Heart right ventricle (tissue), 16 donors: ENCODE results near the gene HOXA10. TPM values are rescaled to one million over a fixed set of nuclear protein-coding genes. Genes with fewer than 3 reads are reported as not detected.
A peak's percentile ranks its signal among the peaks of the same experiment; 100 is the strongest.

Experiments used
- ATAC-seq, 8 donors: fragments of 200-7000 bp; cut with Tn5 transposase; one replicate each; pipeline ENCODE4 v1.9.1; 2020; ENCODE audit warnings: mild to moderate bottlenecking in 8 of 8, moderate library complexity in 8 of 8, moderate number of reproducible peaks in 1 of 8
- DNase-seq, 2 donors: peaks; one replicate each; pipeline ENCODE4 v3.0.0-alpha.2; 2020
- H3K27ac ChIP-seq, 10 donors: fragments of 200-600 bp; sonication (generic) in 2 of 10; one replicate each; pipeline versions ENCODE4 v1.5.0 to v1.8.0; 2020 to 2022; ENCODE audit warnings: mild to moderate bottlenecking in 3 of 10
- H3K27me3 ChIP-seq, 7 donors: fragments of 200-600 bp; one replicate each; pipeline ENCODE4 v1.8.0; 2021 to 2022; ENCODE audit warnings: mild to moderate bottlenecking in 2 of 7
- H3K36me3 ChIP-seq, 9 donors: fragments of 200-600 bp; sonication (generic) in 1 of 9; one replicate each; pipeline versions ENCODE4 v1.5.0 to v1.8.0; 2020 to 2022; ENCODE audit warnings: mild to moderate bottlenecking in 2 of 9
- H3K4me1 ChIP-seq, 9 donors: fragments of 200-600 bp; sonication (generic) in 1 of 9; one replicate each; pipeline versions ENCODE4 v1.5.0 to v1.8.0; 2020 to 2022; ENCODE audit warnings: mild to moderate bottlenecking in 4 of 9
- H3K4me3 ChIP-seq, 10 donors: fragments of 200-600 bp; sonication (generic) in 2 of 10; one replicate each; pipeline versions ENCODE4 v1.5.0 to v1.8.0; 2020 to 2022; ENCODE audit warnings: mild to moderate bottlenecking in 7 of 10, moderate library complexity in 2 of 10
- H3K9me3 ChIP-seq, 11 donors: fragments of 200-600 bp in 10 of 11; sonication (generic) in 2 of 11; one replicate each; pipeline versions ENCODE4 v1.5.0 to v1.8.0; 2013 to 2022; ENCODE audit warnings: mild to moderate bottlenecking in 2 of 11, control low read depth in 1 of 11, moderate library complexity in 1 of 11
- CTCF ChIP-seq, 9 donors: fragments of 200-600 bp; sonication (generic) in 2 of 9; IDR thresholded peaks; one replicate each; pipeline versions ENCODE4 v1.5.0 to v1.8.0; 2021 to 2022; ENCODE audit warnings: antibody characterized with exemption in 9 of 9, mild to moderate bottlenecking in 5 of 9, moderate library complexity in 1 of 9
- WGBS, 2 donors: extraction: QIAGEN DNeasy Blood & Tissue Kit; methylation state at CpG; one replicate each; pipeline ENCODE4 v1.1.7; 2013; ENCODE audit warnings: inconsistent platforms in 1 of 2; 5-methylcytosine and 5-hydroxymethylcytosine counted together
- intact Hi-C, 10 donors: fragments of 100-400 bp; cut with DNase I; formaldehyde crosslinking; loops; one replicate each; pipeline versions ENCODE4 v1.11.1 to v1.14.2; 2022
- polyA plus RNA-seq, 2 donors: library from polyadenylated mRNA; stranded (reverse); fragments of 200-250 nt; gene quantifications; one replicate each; pipeline ENCODE4 v1.2.3, GENCODE V29; 2013
- total RNA-seq, 10 donors: library from RNA; stranded (reverse); fragmentation: NEBNext Ultra II Directional in 3 of 10; extraction: Animal tissue kit (Norgen Biotek cat#: 25700) in 3 of 10; gene quantifications; one replicate each; pipeline versions ENCODE4 v1.2.1 to v1.2.4, GENCODE V29; 2021 to 2023
- donor health status: Arrhythmogenic right ventricular cardiomyopathy.
- donor health status: ischemic (EF 13 %, LVEDD 7.1; RV severe dilation, severe dysfunction).
- donor health status: healthy with polysubstance abuse.
- donor health status: DM: no; HTN: yes; CAD: no.
- donor health status: DM: no; HTN: no; CAD: no.
- donor health status: ischemic (EF 25% LVEDD 6.9; RV normal size, moderate dysfunction).
- donor health status: ischemic (EF 25% LVEDD 5.7; RV mildly dilated, moderate dysfunction).
- donor health status: healthy.
- donor health status: DM: yes; HTN: yes; CAD: no.
- donor health status: Ischemic cardiomyopathy.
- donor health status: ischemic (EF 35%, LVEDD 5.7; RV mildly dilated, moderate dysfunction).
- donor health status: nonischemic (EF 11% LVEDD 7.7; RV severe dilation, severe dysfunction).
- donor health status: DM: yes; HTN: yes; CAD: no.
- donor health status: PGD.
- donor health status: ischemic (EF 29% LVEDD 5.4; RV normal size, mild dysfunction).
- donor health status: nonischemic (EF 23%, LVEDD 6.1; RV moderate dilation, normal function).

The HOXA10 gene
- total and polyA plus RNA-seq, 12 donors: 0.03 to 0.19 TPM; not detected in 10

- peaks cover 64 to 100% (median 100%) of the 10 kb centered on the region in 7 donors for H3K27me3 ChIP-seq
- ATAC-seq: no peak
- TF ChIP-seq CTCF (IDR thresholded peaks at IDR 0.05): no peak
- H3K4me3 ChIP-seq: no peak overlapping the region
- H3K27ac ChIP-seq: no peak overlapping the region
- no peaks in the 10 kb centered on the region for H3K36me3 ChIP-seq
- intact Hi-C loops: no loop called here
- DNase-seq: no peak
- WGBS, 2 donors: 23 to 25% methylated on average over 30 of the region's 30 CpGs
- H3K9me3 ChIP-seq: no peaks in the 10 kb centered on the region
- H3K4me1 ChIP-seq: peaks cover 0 to 60% (median 38%) of the 10 kb centered on the region in 9 donors
Observed at GRCh38 chr7:27148756-27149641, 25.1 kb downstream of the HOXA10 start.

GRCh38 chr7:27148031-27148755 is 25.9 kb downstream of the HOXA10 start:
- no peak overlapping the region for H3K27ac ChIP-seq
- no peak for ATAC-seq
- H3K4me1 ChIP-seq: peaks cover 0 to 68% (median 43%) of the 10 kb centered on the region in 9 donors
- DNase-seq: no peak
- intact Hi-C loops: no loop called here
- 10% methylated on average over 28 of the region's 28 CpGs for whole genome bisulfite sequencing, 2 donors
- TF ChIP-seq CTCF (IDR thresholded peaks at IDR 0.05): no peak
- H3K27me3 ChIP-seq: peaks cover 64 to 100% (median 100%) of the 10 kb centered on the region in 7 donors
- H3K36me3 ChIP-seq: no peaks in the 10 kb centered on the region
- H3K4me3 ChIP-seq: peak overlapping the region in 7 of 10 donors; percentile 8 to 37 (median 31)
- H3K9me3 ChIP-seq: no peaks in the 10 kb centered on the region

- 4 to 7% methylated on average over 63 of the region's 63 CpGs for WGBS, 2 donors
- Histone ChIP-seq H3K4me1 (peaks cover 0 to 70% (median 46%) of the 10 kb centered on the region in 9 donors), H3K27ac (no peak within 1 kb of the TSS), H3K4me3 (peak within 1 kb of the TSS in 7 of 10 donors; percentile 8 to 37 (median 31)), H3K27me3 (peaks cover 64 to 100% (median 100%) of the 10 kb centered on the region in 7 donors), H3K9me3 (no peaks in the 10 kb centered on the region), H3K36me3 (no peaks in the 10 kb centered on the region)
- ATAC-seq (no peak), DNase-seq (no peak)
- no peak for TF ChIP-seq CTCF (IDR thresholded peaks at IDR 0.05)
- intact Hi-C loops: no loop called here
Observed at GRCh38 chr7:27147199-27148030, 26.7 kb downstream of the HOXA10 start, which contains the start of gene HOXA6. TSS of gene HOXA6 (minus strand) at chr7:27147774. CDS start at chr7:27147749, 25 bp downstream.
